C4-2B (cell line): ENCODE data around the gene SEMA6A.

Experiments
- CTCF ChIP-seq: fragments of 450-650 bp; conservative IDR thresholded peaks from 2 replicates; pipeline ENCODE4 v1.5.1; 2017; ENCODE audit warnings: mild to moderate bottlenecking
- ZFX ChIP-seq: fragments of 450-650 bp; IDR thresholded peaks from 2 replicates; pipeline ENCODE4 v1.6.1; 2017

- TF ChIP-seq CTCF, result no peak
- TF ChIP-seq ZFX, result no peak
Observed at GRCh38 chr5:116475338-116475737, 99.3 kb downstream of the SEMA6A start.
